HPDE6-E6E7 (cell line): Measurements from ENCODE around the gene SLC7A1.

ENCODE experiments used
- DNase-seq: peaks from one replicate; pipeline ENCODE4 v3.0.0; 2011; ENCODE audit warnings: missing footprints; ENCODE audit errors: extremely low spot score

Gene SLC7A1

DNA sequence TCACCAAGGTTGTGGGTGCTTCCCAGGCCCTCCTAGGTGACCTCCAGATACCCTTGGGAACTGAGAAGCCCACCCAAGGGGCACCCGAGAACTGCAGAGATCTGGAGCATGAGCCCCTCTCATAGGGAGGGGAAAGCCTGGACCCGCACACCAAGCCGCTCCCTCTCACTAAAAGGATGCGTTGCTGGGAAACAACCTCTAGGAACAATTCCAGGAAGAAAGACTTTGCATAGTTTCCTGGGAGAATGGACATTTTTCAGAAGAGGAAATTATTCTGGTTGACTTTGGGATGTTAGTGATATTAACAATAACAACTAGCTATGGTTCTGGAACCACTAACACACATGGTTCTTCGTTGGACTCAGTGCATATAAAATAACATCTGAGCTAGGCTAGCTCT is 64.6 kb downstream of the SLC7A1 start:
- no peak for DNase-seq

DNA sequence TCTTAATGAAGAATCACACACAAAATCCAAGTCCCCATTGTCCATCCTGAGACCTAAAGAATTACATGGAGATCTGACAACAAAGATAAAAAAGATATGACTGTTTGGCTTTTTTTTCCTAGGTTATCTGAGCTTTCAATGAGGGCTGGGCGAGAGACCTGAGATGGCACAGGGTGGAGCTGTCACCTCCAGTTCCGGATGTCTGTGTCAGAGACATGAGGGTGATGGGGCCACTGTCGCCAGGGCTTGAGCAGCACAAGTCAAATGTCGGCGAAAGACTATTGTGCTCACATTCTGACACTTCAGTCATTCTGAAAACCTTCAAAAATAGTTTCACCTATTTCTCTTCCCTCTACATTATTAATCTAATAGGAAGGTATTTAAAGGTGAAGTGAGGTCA is 65.7 kb downstream of the SLC7A1 start:
- no peak for DNase-seq

DNA sequence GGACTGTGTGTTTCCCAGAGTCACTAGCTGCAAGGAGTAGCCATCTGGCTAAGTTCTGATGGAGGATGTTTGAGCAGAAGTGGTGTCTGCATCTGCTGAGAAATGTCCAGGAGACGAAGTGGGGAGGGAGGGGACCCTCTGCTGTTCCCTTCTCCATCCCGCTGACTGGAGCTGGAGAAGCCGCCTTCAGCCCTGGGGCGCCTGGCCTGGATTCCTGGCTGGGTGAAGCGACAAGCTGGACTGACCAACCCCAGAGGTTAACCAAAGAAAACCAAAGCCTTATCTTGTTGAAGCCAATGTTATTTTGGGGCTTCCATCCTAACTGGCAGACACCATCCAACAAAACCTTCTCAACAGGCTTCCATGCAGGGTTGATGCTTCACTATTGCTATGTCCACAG is 67.6 kb downstream of the SLC7A1 start:
- no peak for DNase-seq

DNA sequence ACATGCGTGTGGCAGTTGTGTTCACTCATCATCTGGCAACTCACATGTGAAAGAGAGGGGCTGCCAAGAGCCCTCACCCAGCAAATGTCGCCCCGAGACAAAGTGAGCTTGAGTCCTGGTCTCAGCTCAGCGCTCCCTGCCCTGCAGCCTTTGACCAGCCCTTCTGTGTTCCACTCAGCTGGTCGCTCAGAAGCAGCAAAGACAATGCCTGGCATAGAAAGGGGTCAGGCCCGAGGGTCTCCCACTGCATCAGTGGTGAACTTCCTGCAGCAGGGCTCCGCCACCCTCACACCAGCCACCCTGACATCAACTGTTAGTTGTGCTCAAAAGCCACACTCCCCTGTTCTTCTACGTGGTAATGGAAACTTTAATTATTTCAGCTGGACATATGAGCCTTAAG is 68.0 kb downstream of the SLC7A1 start:
- no peak for DNase-seq

DNA sequence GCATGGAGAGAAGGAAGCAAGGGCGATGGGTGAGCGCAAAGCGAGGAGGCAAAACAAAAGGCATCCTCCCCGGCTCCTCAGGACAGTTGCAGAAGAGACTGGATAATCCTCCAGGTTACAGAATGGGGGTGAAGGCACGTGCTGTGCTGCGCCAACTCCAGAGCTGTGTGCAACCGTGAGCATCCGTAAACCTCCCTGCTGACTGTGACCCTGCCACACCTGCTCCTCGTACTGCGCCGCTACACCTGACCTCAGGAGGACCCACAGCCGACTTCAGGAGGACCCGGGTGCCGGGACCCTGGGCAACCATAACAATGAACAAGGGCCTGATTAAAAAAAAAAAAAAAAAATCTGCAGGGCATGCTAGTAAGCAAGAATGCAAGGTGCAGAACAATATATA is 68.7 kb downstream of the SLC7A1 start:
- DNase-seq: no peak

DNA sequence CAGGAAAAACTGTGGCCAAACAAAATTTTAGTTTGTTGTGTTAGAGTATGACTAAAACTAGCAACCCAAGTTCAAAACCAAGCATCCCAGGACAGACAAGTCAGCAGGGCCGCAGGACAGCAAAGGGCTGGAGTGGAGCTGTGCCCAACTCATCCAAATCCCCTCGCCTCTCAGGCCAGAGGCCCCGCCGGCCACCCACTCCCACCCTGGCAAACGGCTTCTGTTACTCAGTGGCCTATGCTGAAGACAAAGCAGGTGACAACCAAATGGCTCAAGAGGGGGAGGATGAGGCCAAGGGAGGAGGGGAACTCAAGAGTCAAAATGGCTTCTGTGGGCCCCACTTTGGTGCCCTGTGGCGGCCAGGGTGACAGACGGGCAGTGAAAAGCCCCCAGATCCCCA is 69.7 kb downstream of the SLC7A1 start:
- no peak for DNase-seq

DNA sequence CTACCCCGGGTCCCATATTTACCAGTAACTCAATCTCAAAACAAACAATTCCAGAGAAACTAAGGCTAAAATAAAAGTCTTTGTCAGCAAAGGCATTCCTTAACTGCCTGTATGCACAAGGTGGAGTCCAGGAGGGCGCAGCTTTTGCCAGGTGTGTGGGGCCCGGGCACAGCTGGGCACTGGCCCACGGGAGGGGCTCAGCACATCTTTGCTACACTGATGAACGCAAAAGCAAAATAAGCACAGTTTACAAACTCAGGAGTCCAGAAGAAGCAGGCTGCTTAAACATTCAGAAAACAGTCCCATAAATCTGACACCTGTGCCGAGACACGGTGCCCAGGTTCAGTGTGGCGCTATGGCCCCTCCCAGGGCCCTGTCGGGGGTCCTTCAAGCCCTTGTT is 70.8 kb downstream of the SLC7A1 start:
- no peak for DNase-seq

DNA sequence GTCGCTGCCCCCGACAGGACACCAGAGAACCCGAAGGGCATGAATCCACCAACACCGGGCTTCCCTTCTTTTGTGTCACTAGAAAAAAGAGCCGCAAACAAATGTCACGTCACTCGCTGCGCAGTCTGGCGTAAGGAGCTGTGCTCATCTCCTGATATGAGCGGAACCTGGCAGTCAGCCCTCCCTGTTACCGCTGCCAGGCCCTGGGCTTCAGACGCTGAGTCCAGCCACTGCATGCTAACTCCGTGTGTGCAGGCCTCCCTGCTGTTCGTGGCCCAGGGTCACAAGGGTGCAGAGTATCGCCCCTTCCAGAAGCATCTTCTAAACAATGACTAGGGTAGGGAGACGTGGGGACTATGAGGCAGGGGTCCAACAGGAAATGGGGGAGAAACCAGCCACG is 71.3 kb downstream of the SLC7A1 start:
- DNase-seq: no peak

DNA sequence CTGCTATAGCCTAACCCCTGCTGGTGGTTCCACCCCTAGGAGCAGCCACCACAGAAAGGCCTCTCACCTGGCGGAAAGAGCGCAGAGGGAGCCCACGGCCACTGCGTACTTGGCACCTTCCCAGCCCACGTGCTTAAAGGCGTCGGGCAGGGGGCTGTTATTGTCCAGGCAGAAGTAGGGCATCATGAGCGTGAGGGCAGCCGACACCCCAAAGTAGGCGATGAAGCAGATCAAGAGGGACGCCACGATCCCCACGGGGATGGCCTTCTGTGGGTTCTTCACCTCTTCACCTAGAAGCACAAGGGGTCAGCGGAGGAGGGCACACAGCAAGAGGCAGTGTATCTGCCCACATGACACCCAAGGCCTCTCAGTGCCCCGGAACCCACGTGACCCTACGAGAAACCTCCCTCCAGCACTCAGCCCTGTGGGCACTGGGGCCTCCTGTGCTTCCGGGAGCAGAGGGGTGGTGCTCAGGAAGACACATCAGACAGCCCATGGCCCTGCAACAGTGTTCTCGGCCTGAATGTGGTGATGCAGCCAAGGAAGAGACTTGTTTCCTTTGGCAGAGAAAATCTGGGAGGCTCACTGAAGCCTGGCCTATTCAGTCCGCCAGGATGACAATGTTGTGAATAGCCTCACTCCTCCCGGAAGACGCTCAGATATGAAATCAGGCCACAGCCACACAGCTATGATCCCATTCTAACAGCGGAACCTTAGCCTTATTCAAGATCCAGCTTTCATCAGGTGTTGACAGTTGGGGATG is 72.1 kb downstream of the SLC7A1 start:
- no peak for DNase-seq

DNA sequence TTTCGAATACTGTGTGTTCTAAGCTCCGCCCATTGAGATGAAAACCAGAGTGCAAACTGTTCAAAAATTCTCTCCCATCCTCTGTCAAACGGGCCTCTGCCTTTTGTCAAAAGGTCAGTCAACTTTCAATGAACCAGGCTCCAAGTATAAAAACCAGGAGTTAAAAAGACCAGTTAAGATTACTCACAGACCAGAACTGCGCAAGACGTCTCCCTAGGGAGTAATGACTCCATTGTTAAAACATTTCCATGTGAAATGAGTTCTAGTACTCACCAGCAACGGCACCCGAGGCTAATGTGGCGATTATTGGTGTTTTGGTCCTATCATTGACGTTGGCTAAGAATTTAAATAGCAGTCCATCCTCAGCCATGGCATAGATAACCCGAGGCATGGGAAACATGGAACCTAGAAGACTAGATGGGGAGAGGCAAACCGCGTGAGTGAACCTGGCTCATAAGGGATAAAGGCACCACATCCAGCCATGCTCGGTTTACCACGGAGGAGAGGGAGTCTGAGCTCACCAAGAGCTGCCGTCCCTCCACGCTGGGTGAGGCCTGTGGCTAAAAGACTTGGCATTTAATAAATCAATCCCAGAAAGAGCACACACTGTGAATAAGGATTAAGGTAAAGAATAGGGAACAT is 73.3 kb downstream of the SLC7A1 start:
- DNase-seq: no peak

DNA sequence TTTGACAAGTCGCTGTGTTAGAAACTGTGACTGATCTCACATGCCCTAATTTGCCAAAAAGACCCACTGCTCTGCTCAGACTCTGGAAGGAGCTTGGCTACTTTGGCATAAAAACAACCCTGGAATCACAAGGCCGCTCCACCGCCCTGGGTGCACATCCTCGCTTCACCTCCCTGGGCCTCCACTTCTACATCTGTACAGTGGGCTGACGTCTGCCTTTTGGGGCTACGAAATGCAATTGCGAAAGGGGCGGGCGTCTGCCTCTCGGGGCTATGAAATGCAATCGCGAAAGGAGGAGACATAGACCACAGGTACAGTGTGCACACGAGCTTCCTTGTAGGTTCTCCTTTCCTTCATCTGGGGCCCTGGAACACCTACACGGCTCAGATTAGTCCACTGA is 74.2 kb downstream of the SLC7A1 start:
- no peak for DNase-seq

DNA sequence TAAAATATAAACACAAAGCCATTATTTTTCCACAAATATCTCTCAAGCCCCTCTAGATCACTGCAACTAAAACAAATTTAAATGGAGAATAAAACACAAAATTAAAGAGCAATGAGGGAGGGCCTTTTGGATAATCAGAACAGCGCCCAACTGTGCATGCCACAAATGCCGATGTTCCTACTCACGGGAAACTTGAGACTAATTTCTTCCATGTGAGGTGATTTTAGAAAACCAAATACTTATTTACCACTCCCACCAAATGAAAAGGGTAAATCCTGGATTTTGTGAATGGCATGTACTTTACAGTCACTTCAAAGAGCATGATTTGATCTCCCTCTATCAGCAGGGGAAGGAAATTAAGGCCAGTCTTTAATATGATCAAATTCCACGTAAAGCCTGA is 74.8 kb downstream of the SLC7A1 start:
- DNase-seq: no peak

DNA sequence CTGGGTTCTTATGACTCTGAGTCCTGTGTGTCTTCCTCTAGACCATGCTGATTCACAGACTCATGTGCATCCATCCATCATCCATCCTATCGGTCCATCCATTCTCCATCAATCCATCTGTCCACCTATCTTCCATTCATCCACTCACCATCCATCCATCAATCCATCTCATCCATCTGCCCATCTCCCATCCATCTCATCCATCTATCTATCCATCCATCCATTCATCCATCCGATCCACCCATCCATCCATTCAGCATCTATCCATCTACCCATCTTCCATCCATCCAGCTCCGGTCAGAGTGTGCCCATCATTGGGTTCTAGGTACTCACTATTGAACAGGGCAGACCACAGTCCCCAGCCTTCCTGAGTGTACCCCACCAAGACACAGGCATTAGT is 75.6 kb downstream of the SLC7A1 start:
- DNase-seq: no peak

DNA sequence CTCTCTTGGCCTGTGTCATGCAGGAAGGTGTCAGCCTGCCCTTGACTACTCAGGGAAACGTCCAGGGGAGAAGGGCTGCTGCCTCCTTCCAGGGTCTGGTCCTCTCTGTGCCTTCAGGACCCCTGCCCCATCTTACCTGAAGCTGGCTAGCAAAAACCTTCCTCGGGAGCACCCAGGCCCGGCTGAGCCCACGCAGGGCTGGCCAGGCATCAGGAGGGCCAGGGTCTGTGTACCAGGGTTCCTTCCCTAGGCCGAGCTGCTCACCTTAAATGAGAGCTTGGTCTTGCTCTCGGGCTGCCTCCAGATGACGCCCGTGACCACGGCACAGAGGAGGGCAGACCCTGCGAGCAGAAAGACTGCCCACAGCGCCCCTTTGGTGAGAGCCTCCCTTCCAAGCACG is 78.6 kb downstream of the SLC7A1 start:
- DNase-seq: no peak

DNA sequence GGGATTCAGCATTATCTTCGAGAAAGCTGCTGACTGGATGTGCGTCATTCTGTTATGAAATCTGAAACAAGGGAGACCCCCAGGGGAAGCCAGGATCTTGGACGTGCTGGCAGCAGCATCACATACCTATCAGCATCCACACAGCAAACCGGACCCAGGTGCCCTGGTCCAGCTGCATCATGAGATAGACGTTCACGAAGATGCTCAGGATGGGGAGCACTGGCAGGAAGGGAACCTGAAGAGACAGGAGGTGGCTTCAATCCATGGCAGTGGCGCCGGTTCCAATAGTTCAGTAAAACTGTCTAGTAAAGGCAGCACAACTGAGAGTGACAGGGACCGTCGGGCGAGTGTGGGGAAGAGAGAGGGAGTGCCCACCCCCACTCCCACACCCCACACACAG is 79.5 kb downstream of the SLC7A1 start:
- DNase-seq: no peak

DNA sequence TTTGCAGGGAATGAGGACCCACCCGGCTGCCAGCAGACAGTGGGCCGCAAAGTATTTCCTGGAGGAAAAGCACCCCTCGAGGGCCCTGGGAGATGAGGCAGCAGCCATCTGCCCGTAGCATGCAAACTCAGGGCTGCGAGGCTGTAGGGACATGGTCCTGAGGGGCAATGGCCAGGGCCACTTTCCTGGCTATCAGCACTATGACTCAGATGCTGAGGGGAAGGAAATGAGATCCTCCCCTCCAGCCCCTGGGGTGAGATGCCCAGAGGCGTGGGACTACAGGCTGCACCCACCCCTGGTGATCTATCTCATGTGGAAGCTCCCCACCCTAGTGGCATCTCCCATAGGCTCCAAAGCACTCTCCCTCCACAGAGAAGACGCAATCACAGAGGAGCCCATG is 80.1 kb downstream of the SLC7A1 start:
- DNase-seq: no peak

DNA sequence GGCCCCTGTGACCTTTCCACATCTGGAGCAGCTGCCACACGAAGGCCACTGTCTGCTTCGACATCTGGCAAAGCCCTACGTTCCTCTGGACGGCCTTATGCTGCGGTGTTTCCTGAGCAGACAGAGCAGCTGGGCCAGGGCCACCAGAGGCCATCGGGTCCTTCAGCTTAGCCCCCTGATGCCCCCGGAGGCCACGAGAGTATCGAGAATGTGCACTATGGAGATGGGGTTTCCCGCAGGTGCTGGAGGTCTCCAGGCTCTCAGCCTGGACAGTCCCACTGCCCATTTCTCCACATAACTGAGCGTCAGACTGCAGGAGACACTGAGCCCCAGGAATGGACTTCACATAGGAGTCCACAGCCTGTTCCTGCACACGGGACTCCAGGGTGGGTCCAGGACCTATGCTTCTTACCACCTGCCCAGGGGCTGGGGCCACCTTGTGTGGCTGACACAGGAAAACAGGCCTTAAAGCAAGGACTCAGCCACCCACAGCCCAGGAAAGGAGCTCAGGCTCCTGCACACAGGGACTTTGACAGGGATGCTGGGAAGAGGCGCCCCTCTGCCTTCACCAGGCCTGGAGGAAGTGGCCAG is 80.7 kb downstream of the SLC7A1 start:
- no peak for DNase-seq

DNA sequence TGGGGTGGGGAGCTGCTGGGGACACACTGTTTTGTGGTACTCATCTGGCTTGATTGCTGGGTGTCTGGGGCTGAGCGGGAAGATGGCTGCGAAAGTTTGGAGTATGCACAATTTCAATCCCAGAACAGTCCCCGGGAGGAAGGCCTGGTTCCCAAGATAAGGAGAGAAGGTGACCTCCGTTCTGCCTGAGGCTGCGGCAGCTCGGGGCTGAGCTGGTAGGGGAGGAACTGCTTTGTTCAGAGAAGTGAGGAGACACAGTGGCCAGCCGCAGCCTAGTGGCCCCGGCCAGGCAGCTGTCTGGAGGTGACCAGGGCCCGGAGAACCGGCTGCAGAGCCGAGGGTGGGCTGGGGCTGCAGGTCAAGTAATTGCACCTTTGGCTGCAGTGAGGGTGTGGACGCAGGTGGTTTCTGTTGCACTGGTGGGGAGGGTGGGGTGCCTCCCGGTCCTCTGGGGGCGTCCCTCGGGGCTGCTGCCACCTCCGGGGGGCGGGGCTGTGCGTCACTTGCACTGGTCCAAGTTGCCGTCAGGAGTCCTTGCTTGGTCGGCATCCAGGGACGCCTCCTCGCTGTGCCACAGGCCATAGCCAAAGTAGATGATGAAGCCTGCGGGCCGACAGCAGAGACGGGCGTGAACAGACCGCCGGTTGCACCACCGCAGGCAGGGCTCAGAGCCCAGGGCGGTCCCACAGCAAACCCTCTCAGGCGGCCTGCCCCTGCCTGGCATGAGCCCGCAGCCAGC is 81.3 kb downstream of the SLC7A1 start:
- DNase-seq: no peak

DNA sequence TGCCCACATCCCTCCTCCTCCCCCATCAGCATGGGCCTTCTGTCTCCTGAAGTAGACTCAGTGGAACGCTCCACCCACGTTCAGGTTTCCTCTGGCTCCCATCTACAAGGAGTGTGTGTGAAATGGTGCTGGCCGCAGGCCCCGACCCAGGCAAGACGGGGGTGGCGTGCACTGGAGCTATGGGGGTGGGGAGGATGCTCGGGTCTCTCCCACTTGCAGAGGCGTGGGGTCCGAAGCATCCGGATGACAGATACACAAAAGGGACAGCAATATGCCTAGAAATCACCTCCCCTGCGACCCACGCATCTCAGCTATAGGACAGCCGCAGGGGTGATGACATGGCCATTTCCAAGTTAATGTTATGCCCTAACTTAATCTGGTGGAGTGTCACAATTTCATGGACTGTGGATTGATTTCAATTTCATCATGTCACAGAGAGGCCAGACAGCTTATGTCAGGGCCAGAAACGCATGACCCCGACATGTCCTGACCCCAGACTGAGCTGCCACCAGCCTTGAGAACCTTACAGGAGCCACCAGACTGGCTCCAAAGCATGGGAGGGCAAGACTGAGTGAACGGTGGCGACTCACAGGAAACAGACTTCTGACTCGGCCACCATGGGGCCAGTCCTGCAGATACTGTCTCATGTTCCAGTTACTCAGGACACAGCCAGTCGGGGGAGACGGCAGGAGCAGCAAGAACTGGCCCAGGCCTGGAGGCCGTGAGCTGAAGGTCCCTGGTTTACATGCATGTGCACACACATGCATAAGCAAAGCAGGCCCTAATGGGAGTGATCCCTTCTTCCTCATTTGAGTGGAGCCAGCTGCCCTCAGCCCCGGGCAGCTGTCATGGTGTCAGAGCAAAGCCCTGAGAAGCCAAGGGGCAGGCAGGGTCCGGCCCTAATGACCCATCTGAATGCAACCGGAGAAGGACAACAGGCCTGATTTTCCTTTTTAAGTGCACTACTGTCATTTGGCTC is 82.2 kb downstream of the SLC7A1 start:
- no peak for DNase-seq

DNA sequence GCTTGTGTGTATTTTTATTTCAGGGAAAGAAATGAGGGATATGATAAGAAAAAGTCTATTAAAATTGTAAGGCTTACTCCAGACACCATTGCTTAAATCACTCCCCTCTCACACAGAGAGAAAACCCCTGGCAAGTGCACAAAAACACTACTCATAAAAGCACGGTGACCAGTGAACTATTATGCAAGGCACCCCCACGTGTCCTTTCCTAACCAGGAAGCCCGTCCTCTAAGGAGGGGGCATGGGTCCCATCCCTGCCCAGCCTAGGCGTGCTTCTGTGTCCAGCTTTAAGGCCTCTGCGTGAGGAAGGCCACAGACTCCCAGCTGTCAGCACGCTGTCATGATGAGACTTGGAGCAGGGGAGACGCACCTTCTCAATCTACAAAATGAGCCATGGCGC is 83.5 kb downstream of the SLC7A1 start:
- DNase-seq: no peak

DNA sequence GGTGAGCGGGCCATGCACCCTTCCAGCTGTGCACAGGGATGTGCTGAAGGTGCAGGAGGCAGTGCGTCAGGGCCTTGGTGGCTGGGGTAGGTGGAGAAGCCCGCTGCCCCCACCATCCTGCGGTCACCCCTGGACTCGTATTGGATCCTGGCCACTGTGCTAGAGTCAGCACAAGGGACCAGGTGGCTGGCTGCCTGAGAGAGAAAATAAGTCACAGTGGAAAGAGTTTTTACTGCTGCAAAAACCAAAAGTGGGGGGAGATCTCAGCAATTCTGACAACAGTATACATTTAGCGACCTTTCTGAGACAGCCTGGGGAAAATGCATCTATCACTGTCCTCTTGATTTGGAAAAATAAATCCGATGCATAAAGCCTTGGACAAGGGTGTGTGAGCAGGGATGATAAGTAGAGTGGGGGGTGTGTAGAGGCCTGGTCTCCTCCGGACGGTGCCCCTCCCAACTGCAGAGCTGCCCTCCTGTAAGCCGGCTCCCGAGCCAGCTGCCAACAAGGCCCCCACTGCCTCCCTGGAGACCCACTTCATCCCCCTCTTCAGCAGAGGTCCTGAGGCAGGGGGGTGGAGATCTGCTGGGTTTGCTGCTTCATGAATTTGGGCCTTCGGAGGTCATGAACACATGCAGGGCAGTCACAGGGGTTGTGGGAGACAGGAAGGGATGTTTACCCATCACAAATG is 84.2 kb downstream of the SLC7A1 start:
- no peak for DNase-seq
